RWPE1 (cell line): ENCODE results near the gene TGFBR1.

Experiments
- CTCF ChIA-PET: fragments of 350-600 bp; sonication (Branson Sonifier 250); formaldehyde crosslinking; extraction: SDS; loops from one replicate; lab custom pipeline; 2021; lab: Yijun Ruan, JAX
- POLR2A ChIA-PET: fragments of 400-600 bp; formaldehyde crosslinking; extraction: SDS; loops from one replicate; lab custom pipeline; 2020; ENCODE audit warnings: antibody characterized with exemption; ENCODE audit not compliant: low non-redundant PET; lab: Yijun Ruan, JAX
- DNase-seq: peaks from one replicate; pipeline ENCODE4 v3.0.0; 2012; ENCODE audit warnings: low spot score
- H3K27ac ChIP-seq: fragments of 450-650 bp; 2 replicates; pipeline ENCODE4 v1.5.1; 2017
- CTCF ChIP-seq: fragments of 450-650 bp; conservative IDR thresholded peaks from 2 replicates; pipeline ENCODE4 v1.5.1; 2017; ENCODE audit warnings: low read depth, mild to moderate bottlenecking

TGFBR1 gene

GRCh38 chr9:99141849-99142248, 36.9 kb downstream of the TGFBR1 start:
- TF ChIP-seq CTCF: no peak
- ChIA-PET POLR2A (no interaction called here), CTCF (interaction anchor here (0.7 to 4.2 kb wide), 8 partner anchors 8 to 486 kb away, joined by 3 to 66 read pairs (median 4); no protein-coding TSS in a partner anchor)
- H3K27ac ChIP-seq: no peak overlapping the region
- no peak for DNase-seq

- ChIA-PET POLR2A (no interaction called here), CTCF (interaction anchor here (0.8 to 4.2 kb wide), 3 partner anchors 13 to 281 kb away, joined by 3 to 66 read pairs (median 4); no protein-coding TSS in a partner anchor)
- DNase-seq: no peak
- TF ChIP-seq CTCF: no peak
- no peak overlapping the region for H3K27ac ChIP-seq
Measured at GRCh38 chr9:99142275-99142674, 37.4 kb downstream of the TGFBR1 start.

- ChIA-PET POLR2A (no interaction called here), CTCF (interaction anchor here (0.6 to 1.0 kb wide), 2 partner anchors 56 to 145 kb away, joined by 3 read pairs; no protein-coding TSS in a partner anchor)
- H3K27ac ChIP-seq: no peak overlapping the region
- TF ChIP-seq CTCF: no peak
- no peak for DNase-seq
Measured at GRCh38 chr9:99143655-99144054, 38.7 kb downstream of the TGFBR1 start.

- ChIA-PET POLR2A (no interaction called here), CTCF (no interaction called here)
- no peak for TF ChIP-seq CTCF
- DNase-seq: no peak
- H3K27ac ChIP-seq: no peak overlapping the region
Measured at GRCh38 chr9:99144966-99145365, 40.1 kb downstream of the TGFBR1 start.

- no peak for TF ChIP-seq CTCF
- DNase-seq: no peak
- ChIA-PET CTCF (interaction anchor here (0.6 to 1.0 kb wide), 3 partner anchors 34 to 298 kb away, joined by 3 to 6 read pairs (median 4); no protein-coding TSS in a partner anchor), POLR2A (no interaction called here)
- H3K27ac ChIP-seq: no peak overlapping the region
Measured at GRCh38 chr9:99146574-99146973, 41.7 kb downstream of the TGFBR1 start.

- POLR2A ChIA-PET: no interaction called here
- TF ChIP-seq CTCF: no peak
- no peak for DNase-seq
- CTCF ChIA-PET: interaction anchor here (0.6 to 1.0 kb wide), 3 partner anchors 35 to 299 kb away, joined by 3 to 6 read pairs (median 4); no protein-coding TSS in a partner anchor
- H3K27ac ChIP-seq: no peak overlapping the region
Measured at GRCh38 chr9:99147177-99147576, 42.3 kb downstream of the TGFBR1 start.
